ENCODE data around the gene ITGA5. TPM values are rescaled to one million over a fixed set of nuclear protein-coding genes. Genes with fewer than 3 reads are reported as not detected.
A peak's percentile ranks its signal among the peaks of the same experiment; 100 is the strongest.

The ITGA5 gene
- total RNA-seq, 4 donors from 2014 or later: 37.7 to 217 (median 73.0) TPM

- intact Hi-C loops (cut with DNase I; ENCODE audit: low total_unique reads) (no loop called here), in situ Hi-C loops (cut with MboI; ENCODE audit: low pct_ligation_motif_present in 1 of 4, low pct_unique_long_range_greater_than_20kb in 1 of 4, low sequenced_read_pairs in 3 of 4) (no loop called here)
- 88% methylated on average over 2 of the region's 3 CpGs; no CpG with 5 or more reads in 1 of the 2 donors for WGBS, 2 donors (ENCODE audit: low coverage in 1 of 2)
- TF ChIP-seq POLR2A (IDR thresholded peaks at IDR 0.05) (no peak), CTCF (IDR thresholded peaks at IDR 0.05) (no peak), EP300 (IDR thresholded peaks at IDR 0.05; ENCODE audit: low read depth) (no peak), POLR2AphosphoS5 (IDR thresholded peaks at IDR 0.05) (no peak)
- Histone ChIP-seq H3K27me3 (no peaks in the 10 kb centered on the region), H3K4me1 (peaks cover 9 to 34% (median 16%) of the 10 kb centered on the region in 4 donors), H3K36me3 (no peaks in the 10 kb centered on the region), H3K9me3 (no peaks in the 10 kb centered on the region), H3K4me3 (no peak overlapping the region), H3K27ac (no peak overlapping the region)
- no peak for DNase-seq
Measured at GRCh38 chr12:54389134-54389508, 29.9 kb downstream of the ITGA5 start.

- in situ Hi-C loops (cut with MboI; ENCODE audit: low pct_ligation_motif_present in 1 of 4, low pct_unique_long_range_greater_than_20kb in 1 of 4, low sequenced_read_pairs in 3 of 4) (no loop called here), intact Hi-C loops (cut with DNase I; ENCODE audit: low total_unique reads) (no loop called here)
- Histone ChIP-seq H3K9me3 (no peaks in the 10 kb centered on the region), H3K4me3 (no peak overlapping the region), H3K4me1 (peaks cover 9 to 34% (median 16%) of the 10 kb centered on the region in 4 donors), H3K27me3 (no peaks in the 10 kb centered on the region), H3K27ac (no peak overlapping the region), H3K36me3 (no peaks in the 10 kb centered on the region)
- TF ChIP-seq POLR2A (IDR thresholded peaks at IDR 0.05) (no peak), POLR2AphosphoS5 (IDR thresholded peaks at IDR 0.05) (no peak), CTCF (IDR thresholded peaks at IDR 0.05) (no peak), EP300 (IDR thresholded peaks at IDR 0.05; ENCODE audit: low read depth) (no peak)
- 51 to 74% methylated on average over 2 to 4 of the region's 4 CpGs for WGBS, 2 donors (ENCODE audit: low coverage in 1 of 2)
- no peak for DNase-seq
Measured at GRCh38 chr12:54388237-54389133, 30.6 kb downstream of the ITGA5 start.

DNA sequence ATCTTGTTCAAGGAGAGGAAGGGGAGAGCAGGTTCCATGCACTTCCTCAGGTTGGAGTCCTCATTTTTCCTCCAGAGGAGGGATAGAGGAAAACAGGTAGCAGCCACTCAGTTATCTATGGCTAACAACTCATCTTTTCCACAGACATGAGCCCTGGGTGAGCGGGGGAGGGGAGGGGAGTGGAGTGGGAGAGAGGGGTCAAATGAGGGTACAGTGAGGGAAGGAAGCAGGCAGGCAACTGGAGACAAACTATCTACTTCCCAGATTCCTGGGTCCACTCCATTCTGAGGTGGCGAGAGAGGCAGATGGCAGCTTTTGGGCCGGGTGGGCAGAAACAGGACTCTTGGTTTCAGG, 32.0 kb downstream of the ITGA5 start:
- Histone ChIP-seq H3K9me3 (no peaks in the 10 kb centered on the region), H3K27me3 (no peaks in the 10 kb centered on the region), H3K4me1 (peaks cover 9 to 34% (median 16%) of the 10 kb centered on the region in 4 donors), H3K36me3 (no peaks in the 10 kb centered on the region), H3K27ac (no peak overlapping the region), H3K4me3 (no peak overlapping the region)
- TF ChIP-seq POLR2A (IDR thresholded peaks at IDR 0.05) (no peak), POLR2AphosphoS5 (IDR thresholded peaks at IDR 0.05) (no peak)
- in situ Hi-C loops (cut with MboI; ENCODE audit: low pct_ligation_motif_present in 1 of 4, low pct_unique_long_range_greater_than_20kb in 1 of 4, low sequenced_read_pairs in 3 of 4): no loop called here
- 89 to 90% methylated on average over 2 to 3 of the region's 3 CpGs for WGBS, 2 donors (ENCODE audit: low coverage in 1 of 2)
- intact Hi-C loops (cut with DNase I; ENCODE audit: low total_unique reads): no loop called here
- DNase-seq: no peak

DNA sequence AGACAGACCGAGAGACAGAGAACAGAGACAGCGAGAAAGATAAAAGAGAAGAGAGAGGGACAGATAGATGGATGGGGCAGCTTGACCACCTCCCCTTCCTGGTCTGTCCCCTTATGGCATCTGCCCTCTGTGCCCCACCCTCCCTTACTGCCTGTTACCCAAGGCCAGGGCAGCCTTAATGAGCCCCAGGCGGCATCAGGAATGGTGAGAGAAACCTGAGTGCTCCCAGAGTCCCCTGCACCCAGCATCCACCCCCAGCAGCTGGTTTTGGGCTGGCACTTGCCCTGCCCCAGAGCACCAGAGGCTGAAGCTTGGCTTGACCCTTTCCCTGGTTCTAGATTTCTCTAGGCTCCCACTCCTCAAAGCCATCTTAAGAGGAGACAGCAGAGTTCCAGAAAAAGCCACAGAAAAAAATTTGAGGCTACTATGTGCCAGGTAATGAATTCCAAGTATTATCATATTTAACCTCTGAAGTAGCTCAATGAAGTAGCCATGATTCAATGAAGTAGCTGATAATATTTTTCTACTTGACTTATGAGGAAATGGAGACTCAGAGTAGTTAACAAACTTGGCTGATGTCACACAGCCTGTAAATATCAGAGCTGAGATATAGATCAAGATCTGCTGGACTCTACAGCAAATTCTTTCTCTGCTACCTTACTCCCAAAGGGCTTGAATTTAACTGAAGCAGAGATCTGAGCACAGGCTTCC, 32.5 kb downstream of the ITGA5 start:
- TF ChIP-seq POLR2A (IDR thresholded peaks at IDR 0.05) (no peak), POLR2AphosphoS5 (IDR thresholded peaks at IDR 0.05) (no peak), EP300 (IDR thresholded peaks at IDR 0.05; ENCODE audit: low read depth) (no peak), CTCF (IDR thresholded peaks at IDR 0.05) (no peak)
- peaks cover 9 to 30% (median 15%) of the 10 kb centered on the region in 4 donors for H3K4me1 ChIP-seq
- no peaks in the 10 kb centered on the region for H3K9me3 ChIP-seq
- WGBS, 2 donors (ENCODE audit: low coverage in 1 of 2): 79 to 96% methylated on average over 3 of the region's 3 CpGs
- H3K36me3 ChIP-seq: no peaks in the 10 kb centered on the region
- intact Hi-C loops (cut with DNase I; ENCODE audit: low total_unique reads): no loop called here
- no peak overlapping the region for H3K4me3 ChIP-seq
- H3K27me3 ChIP-seq: no peaks in the 10 kb centered on the region
- peak overlapping the region in 1 of 4 donors; percentile 14 for H3K27ac ChIP-seq
- no peak for DNase-seq
- in situ Hi-C loops (cut with MboI; ENCODE audit: low pct_ligation_motif_present in 1 of 4, low pct_unique_long_range_greater_than_20kb in 1 of 4, low sequenced_read_pairs in 3 of 4): no loop called here

Measured in transverse colon (tissue), 4 donors.